Stimulated activated CD4-positive, alpha-beta T cell treated with anti-CD3 and anti-CD28 coated beads, TNF-alpha, amount 100 ng/mL, for 48 hours (primary cell): ENCODE measurements around the gene EPRS1.
"Not testable (repeated sequence)": the region's sequence is repeated elsewhere in the genome, so short reads cannot be mapped to it uniquely, and the experiment has no call there.

Source experiments
- DNase-seq, 3 donors: peaks; one replicate each; pipeline ENCODE4 v3.0.0-alpha.2; 2020; ENCODE audit warnings: low read depth in 3 of 3

Gene EPRS1

DNA sequence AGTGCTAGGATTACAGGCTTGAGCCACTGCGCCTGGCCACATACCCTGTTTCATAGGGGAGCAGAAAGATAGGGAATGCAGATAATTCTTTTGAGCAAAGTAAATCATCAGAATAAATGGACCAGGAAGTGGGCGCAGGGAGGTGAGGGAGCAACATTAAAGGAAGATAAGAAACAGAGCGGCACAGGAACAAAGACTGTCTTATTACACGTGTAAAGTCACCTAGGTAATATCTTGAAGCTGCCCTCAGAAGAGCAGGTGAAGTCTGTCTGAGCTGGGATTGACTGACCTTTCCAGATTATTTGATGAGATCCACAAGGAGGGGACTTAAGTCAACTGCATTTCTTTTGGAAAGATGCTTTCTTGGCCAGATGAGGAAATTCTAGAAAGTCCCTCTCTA lies 7.7 kb downstream of the EPRS1 start:
- DNase-seq, result no peak

DNA sequence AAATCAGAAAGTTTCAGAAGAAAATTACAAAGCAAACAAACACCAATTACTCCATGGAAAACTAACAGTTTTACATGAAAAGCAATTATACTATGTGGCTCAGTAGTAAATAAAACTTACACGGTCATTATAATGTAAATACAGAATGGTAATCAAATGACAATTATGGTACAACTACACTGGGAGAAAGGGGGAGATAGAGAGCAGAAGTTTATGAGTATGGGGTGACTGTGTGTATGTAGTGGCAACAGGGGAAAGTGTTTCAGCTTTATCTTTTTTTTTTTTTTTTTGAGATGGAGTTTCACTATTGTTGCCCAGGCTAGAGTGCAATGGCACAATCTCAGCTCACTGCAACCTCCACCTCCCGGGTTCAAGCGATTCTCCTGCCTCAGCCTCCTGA lies 8.5 kb downstream of the EPRS1 start:
- not testable (repeated sequence) for DNase-seq

DNA sequence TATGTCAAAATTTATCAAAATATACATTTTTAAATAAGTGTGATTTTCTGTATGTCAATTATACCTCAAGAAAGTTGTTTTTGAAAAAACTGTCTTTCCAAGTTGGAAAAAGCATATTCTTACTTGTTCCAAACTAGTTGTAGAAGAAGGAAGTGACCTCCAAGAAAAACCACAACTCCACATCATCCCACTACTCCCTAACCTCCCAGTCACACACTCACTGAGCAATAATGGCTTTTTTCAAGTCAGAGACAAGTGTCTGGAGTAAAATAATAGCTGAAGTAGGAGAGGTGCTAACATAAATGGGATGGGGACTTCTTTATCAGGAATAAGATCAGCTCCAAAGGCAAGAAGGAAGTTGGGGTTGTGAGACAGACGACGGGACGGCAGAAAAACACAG lies 13.4 kb downstream of the EPRS1 start:
- no peak for DNase-seq

DNA sequence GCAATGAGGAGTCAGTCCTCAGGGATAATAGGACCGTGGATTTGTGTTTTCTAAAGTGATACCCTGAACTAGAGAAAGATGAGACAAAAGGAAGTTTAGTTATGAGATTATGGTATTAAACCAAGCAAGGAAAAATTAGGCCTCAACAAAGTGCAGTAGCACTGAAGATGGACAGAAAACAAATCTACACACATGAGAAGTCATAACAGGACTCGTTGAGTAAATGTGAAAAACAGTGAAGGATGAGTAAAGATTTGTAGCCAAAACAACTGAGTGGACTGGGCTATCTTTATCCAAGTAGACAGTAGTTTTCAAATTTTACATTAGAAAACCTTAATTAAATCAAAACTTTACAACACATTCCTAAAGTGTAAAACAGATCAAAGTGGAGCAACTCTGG lies 15.0 kb downstream of the EPRS1 start:
- DNase-seq, result no peak

DNA sequence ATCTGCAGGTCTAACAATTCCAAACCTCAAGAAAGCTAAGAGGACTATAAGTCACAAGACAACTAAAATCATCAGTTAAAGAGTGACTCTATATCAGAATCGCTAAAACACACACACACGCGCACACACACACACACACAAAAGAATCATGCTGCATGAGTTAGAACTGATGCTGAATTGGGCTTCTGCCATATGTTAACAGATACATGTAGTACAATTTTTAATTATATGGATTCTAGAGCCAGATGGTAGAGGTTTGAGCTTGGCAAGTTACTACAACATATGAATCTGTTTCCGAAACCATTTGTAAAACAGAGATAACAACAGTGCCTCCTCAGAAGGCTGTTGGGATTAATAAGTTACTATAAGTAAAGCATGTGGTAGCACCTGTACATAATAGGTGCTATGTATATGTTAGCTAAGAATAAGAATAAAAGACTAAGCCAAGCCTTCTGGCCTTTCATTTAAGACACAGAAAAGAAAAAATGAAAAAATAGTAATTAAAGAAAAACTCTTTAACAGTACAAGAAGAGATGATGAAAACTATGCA lies 17.9 kb downstream of the EPRS1 start:
- DNase-seq, result no peak

DNA sequence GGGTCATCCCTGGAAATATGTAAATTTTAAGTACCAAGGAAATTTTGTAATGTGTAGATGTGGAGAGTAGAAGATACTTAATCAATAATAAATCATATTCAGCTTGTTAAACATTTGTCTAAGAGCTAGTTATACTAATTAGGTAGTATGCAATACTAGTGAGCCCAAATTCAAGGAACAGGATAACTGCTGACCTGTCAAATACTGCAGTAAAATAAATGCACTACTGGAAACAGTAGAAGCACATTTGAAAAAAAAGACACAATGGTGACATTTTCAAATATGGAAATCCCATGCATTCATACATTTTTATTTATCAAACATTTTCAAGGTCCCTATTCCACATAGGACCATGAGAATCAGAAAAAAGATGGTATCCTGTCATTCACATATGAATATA lies 27.2 kb downstream of the EPRS1 start:
- no peak for DNase-seq

DNA sequence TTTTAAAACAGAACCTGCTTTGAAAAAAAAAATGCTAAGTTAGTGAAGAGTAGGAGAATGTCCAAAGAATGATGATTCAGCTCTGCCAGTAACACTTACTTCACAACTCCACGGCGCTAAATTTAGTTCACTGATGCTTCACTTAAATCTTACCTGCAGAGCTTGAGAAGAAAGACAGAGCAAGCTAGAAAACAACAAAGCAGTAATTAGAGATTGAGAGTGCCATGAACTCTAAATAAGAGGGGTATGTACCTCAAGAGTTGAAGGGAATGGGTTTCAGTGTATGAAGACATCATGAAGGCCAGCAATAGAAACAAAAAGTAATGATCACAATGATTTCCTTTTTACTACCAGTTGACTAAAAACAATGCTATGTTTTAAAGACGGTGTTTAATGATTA lies 32.8 kb downstream of the EPRS1 start:
- no peak for DNase-seq

DNA sequence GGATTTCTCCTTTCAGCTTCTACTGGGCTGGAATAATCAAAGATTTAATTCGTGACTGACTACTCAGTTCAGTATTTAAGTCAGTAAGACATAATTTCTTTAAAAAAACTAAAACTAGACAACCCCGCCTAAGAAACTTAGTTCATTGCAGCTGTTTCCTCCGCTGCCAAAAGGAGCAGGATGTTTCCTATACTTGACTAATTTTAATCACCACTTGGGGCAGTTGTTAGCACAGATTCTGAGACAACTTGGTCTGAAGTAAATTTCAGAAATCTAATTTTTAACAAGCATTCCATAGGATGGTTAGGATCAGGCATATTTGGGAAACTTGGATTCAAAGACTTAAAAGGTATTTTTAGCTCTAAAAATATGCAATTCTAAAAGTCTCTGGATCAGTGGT lies 34.0 kb downstream of the EPRS1 start:
- no peak for DNase-seq

DNA sequence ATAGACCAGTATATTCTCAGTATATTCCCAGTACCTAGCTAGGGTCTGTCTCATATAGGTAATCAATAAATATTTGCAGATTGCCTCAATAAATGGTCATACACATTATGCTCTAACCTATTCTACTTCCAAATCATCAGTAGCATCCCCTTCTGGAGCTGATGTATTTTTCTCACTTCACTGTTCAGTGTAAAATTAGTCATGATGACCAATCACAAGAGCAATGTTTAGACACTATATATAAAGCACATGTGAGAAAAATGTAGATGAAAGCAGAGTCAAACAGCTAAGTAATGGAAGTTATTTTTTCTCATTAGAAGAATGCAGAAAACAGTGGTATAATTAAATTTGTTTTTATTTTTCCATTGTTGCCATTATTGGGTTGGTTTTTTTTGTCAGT lies 34.7 kb downstream of the EPRS1 start:
- DNase-seq, result no peak

DNA sequence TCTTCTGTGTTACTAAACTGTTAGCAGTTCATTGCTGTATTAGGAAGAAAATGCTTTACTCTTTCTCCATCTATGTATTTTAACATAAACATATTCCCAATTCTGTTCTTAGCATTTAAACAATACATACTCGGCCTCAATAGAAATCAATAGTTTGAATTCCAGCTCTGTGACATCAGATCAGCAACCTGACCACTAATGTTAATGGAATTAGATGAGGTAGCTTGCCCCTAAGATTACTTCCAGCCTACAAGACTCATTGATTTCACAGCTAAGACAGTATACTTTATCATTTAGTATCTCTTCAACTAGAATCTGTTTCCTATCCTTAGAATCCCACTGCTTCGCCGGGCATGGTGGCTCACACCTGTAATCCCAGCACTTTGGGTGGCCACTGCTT lies 38.9 kb downstream of the EPRS1 start:
- DNase-seq, result no peak

DNA sequence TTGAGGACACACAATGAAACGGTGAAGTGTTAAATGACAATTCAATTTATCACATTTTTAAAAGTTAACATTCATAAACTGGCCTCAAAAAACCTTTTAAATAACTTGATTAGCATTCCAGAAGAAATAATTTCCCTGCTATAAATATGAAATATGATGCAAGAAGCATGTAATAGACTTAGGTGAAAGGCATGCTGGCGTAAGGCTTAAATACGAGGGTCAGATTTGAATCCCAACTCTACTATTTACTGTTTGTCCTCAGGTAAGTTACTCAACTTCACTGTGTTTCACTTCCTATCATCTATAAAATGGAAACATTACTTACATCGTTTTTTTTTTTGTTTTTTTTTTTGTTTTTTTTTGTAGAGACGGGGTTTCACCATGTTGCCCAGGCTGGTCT lies 40.8 kb downstream of the EPRS1 start:
- DNase-seq, result no peak

DNA sequence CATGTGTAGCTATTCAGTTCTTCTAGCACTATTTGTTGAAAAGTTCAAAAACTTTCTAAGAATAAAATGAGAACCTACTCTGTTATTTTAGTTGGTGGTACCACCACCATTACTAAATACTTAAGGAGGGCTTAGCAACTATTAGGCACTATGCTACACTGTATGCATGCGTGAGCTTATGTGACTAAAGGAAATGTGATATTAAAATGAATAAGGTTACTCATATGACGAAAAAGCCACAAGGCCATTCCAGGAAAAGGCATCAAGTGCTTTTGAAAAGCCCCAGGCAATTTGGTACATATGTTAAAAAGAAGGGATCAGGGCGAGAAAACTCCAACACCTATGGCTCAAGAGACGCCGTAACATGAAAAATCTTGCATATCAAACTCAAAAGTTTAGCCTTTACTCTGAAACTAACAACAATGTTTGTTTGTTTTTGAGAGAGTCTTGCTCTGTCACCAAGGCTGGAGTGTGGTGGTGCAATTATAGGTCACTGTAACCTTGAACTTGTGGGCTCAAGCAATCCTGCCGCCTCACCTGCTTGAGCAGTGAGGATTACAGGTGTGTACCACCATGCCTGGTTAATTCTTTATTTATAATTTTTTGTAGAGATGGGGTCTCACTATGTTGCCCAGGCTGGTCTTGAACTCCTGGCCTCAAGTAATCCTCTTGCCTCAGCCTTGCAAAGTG lies 42.5 kb downstream of the EPRS1 start:
- DNase-seq, result no peak

DNA sequence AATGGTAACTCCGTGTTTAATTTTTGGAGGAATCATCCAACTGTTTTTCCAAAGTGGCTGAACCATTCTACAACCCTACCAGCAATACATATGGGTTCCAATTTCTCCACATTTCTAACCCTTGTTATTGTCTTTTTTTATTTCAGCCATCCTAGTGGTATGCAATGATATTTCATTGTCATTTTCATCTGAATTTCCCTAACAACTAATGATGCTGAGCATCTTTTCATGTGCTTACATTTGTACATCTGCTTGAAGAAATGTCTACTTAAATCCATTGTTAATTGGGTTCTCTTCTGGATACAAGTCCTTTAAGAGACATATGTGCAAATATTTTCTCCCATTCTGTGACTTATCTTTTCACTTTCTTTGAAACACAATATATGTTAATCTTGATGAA lies 43.3 kb downstream of the EPRS1 start:
- DNase-seq, result no peak

DNA sequence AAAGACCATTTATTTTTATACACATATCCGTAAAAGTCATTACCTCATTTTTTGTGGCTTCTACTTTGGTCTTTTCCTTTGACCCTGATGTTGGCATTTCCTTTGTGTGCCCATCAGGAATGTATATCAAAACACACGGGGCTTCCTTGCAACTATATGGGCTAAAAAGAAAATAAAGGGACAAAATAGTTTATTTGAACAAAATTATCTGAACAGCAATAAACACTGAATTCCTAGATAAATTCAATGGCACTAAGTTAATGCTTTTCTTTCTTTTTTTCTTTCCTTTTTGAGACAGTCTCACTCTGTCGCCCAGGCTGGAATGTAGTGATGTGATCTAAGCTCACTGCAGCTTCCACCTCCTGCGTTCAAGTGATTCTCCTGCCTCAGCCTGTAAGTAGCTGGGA lies 45.2 kb downstream of the EPRS1 start:
- no peak for DNase-seq

DNA sequence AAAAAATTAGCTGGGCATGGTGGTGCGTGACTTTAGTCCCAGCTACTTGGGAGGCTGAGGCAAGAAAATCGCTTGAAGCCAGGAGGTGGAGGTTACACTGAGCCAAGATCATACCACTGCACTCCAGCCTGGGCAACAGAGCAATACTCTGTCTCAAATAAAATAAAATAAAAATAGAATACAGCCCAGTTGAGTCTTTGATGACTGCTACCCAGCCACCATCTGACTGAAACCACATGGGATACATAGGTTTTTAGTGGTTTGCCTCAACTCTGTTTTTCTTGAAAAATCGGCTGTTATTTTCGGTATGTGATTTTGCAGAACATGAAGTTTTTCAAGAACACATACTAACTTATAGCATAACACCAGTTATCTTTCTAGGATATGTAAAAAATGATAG lies 46.5 kb downstream of the EPRS1 start:
- DNase-seq, result no peak
